HL-60 (cell line): Measurements from ENCODE around the gene ARHGEF9.

Source experiments
- CTCF ChIP-seq: IDR thresholded peaks from one replicate; pipeline ENCODE4 v1.5.1; 2011; ENCODE audit warnings: low read length, control low read depth, inconsistent platforms; ENCODE audit not compliant: insufficient read depth
- GABPA ChIP-seq: IDR thresholded peaks from 2 replicates; pipeline ENCODE4 v1.6.1; 2012; ENCODE audit warnings: low read depth
- POLR2AphosphoS5 ChIP-seq: IDR thresholded peaks from 2 replicates; pipeline ENCODE4 v1.6.1; 2012; ENCODE audit warnings: low read depth
- REST ChIP-seq: IDR thresholded peaks from 2 replicates; pipeline ENCODE4 v1.6.1; 2012; ENCODE audit warnings: low read depth; ENCODE audit not compliant: insufficient replicate concordance
- SPI1 ChIP-seq: IDR thresholded peaks from 2 replicates; pipeline ENCODE4 v1.6.1; 2012; ENCODE audit warnings: low read depth, mild to moderate bottlenecking, borderline replicate concordance

GRCh38 chrX:63739885-63740284 lies 45.1 kb downstream of the ARHGEF9 start:
- no peak for TF ChIP-seq CTCF
- TF ChIP-seq POLR2AphosphoS5: no peak
- TF ChIP-seq REST: no peak
- TF ChIP-seq SPI1: no peak
- TF ChIP-seq GABPA: no peak
